Natural killer cell (primary cell): Measurements from ENCODE around the gene AIFM2. TPM values are rescaled to one million over a fixed set of nuclear protein-coding genes. Genes with fewer than 3 reads are reported as not detected.

Source experiments
- ATAC-seq, 3 donors: fragments of 150-1000 bp in 2 of 3; fragments of 200-7000 bp in 1 of 3; cut with Tn5 transposase; 1 replicate in 1 of 3; 2 replicates in 2 of 3; pipeline ENCODE4 v1.10.0; 2021; ENCODE audit warnings: mild to moderate bottlenecking in 2 of 3, moderate library complexity in 2 of 3
- DNase-seq, 2 donors: peaks; one replicate each; pipeline versions ENCODE4 v3.0.0 to v3.0.0-alpha.2; 2013 to 2021; ENCODE audit warnings: mixed read lengths in 1 of 2
- H3K27ac ChIP-seq: one replicate; pipeline ENCODE4 v1.5.1; 2013; ENCODE audit warnings: mild to moderate bottlenecking, low read length
- H3K27me3 ChIP-seq: one replicate; pipeline ENCODE4 v1.6.1; 2013; ENCODE audit warnings: low read length; ENCODE audit not compliant: control insufficient read depth, insufficient read depth
- H3K36me3 ChIP-seq: one replicate; pipeline ENCODE4 v1.6.1; 2013; ENCODE audit warnings: low read length; ENCODE audit not compliant: control insufficient read depth, insufficient read depth
- H3K4me1 ChIP-seq: one replicate; pipeline ENCODE4 v1.6.1; 2013; ENCODE audit warnings: low read length; ENCODE audit not compliant: control insufficient read depth, insufficient read depth
- H3K4me3 ChIP-seq: one replicate; pipeline ENCODE4 v1.5.1; 2013; ENCODE audit warnings: low read length
- H3K9me3 ChIP-seq: one replicate; pipeline ENCODE4 v1.6.1; 2013; ENCODE audit warnings: low read length; ENCODE audit not compliant: control insufficient read depth, insufficient read depth
- H3K27ac Mint-ChIP-seq, 2 donors: one replicate each; pipeline ENCODE4 v1.8.0; 2022; ENCODE audit warnings: mild to moderate bottlenecking in 2 of 2, mixed read lengths in 2 of 2, moderate library complexity in 1 of 2
- H3K27me3 Mint-ChIP-seq, 2 donors: one replicate each; pipeline ENCODE4 v1.8.0; 2022; ENCODE audit warnings: low read depth in 2 of 2, mixed read lengths in 2 of 2
- H3K36me3 Mint-ChIP-seq: one replicate; pipeline ENCODE4 v1.8.0; 2022; ENCODE audit warnings: mixed read lengths
- H3K4me1 Mint-ChIP-seq, 2 donors: one replicate each; pipeline ENCODE4 v1.8.0; 2022; ENCODE audit warnings: mixed read lengths in 2 of 2
- H3K4me3 Mint-ChIP-seq: one replicate; pipeline ENCODE4 v1.8.0; 2022; ENCODE audit warnings: mild to moderate bottlenecking, moderate library complexity, mixed read lengths
- H3K9me3 Mint-ChIP-seq, 2 donors: one replicate each; pipeline ENCODE4 v1.8.0; 2022; ENCODE audit warnings: mixed read lengths in 2 of 2
- CTCF ChIP-seq: fragments of 200-600 bp; IDR thresholded peaks from one replicate; pipeline ENCODE4 v1.8.0; 2022; ENCODE audit warnings: antibody characterized with exemption
- whole genome bisulfite sequencing: methylation state at CpG from one replicate; pipeline ENCODE4 v1.1.7; 2013; ENCODE audit warnings: missing lambda C conversion rate; ENCODE audit not compliant: insufficient coverage; 5-methylcytosine and 5-hydroxymethylcytosine counted together
- intact Hi-C: fragments of 100-400 bp; cut with micrococcal nuclease; formaldehyde crosslinking; loops from one replicate; pipeline ENCODE4 v1.14.2; 2022
- total RNA-seq, 4 donors: library from RNA; stranded (reverse); fragments of 120-200 nt in 1 of 4; gene quantifications; one replicate each; pipeline versions ENCODE4 v1.2.3 to v1.2.4, GENCODE V29; 2013 to 2022

Gene AIFM2
- total RNA-seq, 3 donors from 2014 or later (not counting 1 experiment from before 2014, with no cell fraction given): 3.7 to 4.2 (median 3.9) TPM

- DNase-seq (no peak), ATAC-seq (no peak)
- H3K27ac Mint-ChIP-seq: peak overlapping the region; percentile 84 to 85
- Histone ChIP-seq H3K27ac (no peak overlapping the region), H3K27me3 (no peaks in the 10 kb centered on the region), H3K4me3 (no peak overlapping the region), H3K36me3 (no peaks in the 10 kb centered on the region), H3K4me1 (peaks cover 26% of the 10 kb centered on the region), H3K9me3 (no peaks in the 10 kb centered on the region)
- peaks cover 0 to 2% of the 10 kb centered on the region in 2 donors for H3K9me3 Mint-ChIP-seq
- TF ChIP-seq CTCF: no peak
- H3K4me1 Mint-ChIP-seq: peaks cover 9 to 19% of the 10 kb centered on the region in 2 donors
- H3K27me3 Mint-ChIP-seq: peaks cover 12 to 19% of the 10 kb centered on the region in 2 donors
- no peak overlapping the region for H3K4me3 Mint-ChIP-seq
- WGBS: 99% methylated on average over 3 of the region's 3 CpGs
- intact Hi-C loops: no loop called here
- no peaks in the 10 kb centered on the region for H3K36me3 Mint-ChIP-seq
Observed at GRCh38 chr10:70175516-70175915, 42.9 kb upstream of the AIFM2 start.

GRCh38 chr10:70174058-70174741 lies 41.6 kb upstream of the AIFM2 start:
- H3K27ac ChIP-seq: peak overlapping the region; percentile 75
- Mint-ChIP-seq H3K36me3 (no peaks in the 10 kb centered on the region), H3K4me3 (peak overlapping the region; percentile 38), H3K4me1 (peaks cover 15 to 24% of the 10 kb centered on the region in 2 donors), H3K27me3 (peaks cover 4 to 7% of the 10 kb centered on the region in 2 donors), H3K9me3 (no peaks in the 10 kb centered on the region), H3K27ac (peak overlapping the region; percentile 84 to 85)
- 29% methylated on average over 4 of the region's 4 CpGs for WGBS
- H3K27me3 ChIP-seq: no peaks in the 10 kb centered on the region
- intact Hi-C loops: no loop called here
- DNase-seq (peak; percentile 26 to 74), ATAC-seq (peak in 1 of 3 donors; percentile 3)
- H3K4me3 ChIP-seq: no peak overlapping the region
- H3K9me3 ChIP-seq: no peaks in the 10 kb centered on the region
- TF ChIP-seq CTCF: no peak
- no peaks in the 10 kb centered on the region for H3K36me3 ChIP-seq
- H3K4me1 ChIP-seq: peaks cover 31% of the 10 kb centered on the region

- H3K9me3 Mint-ChIP-seq: no peaks in the 10 kb centered on the region
- ATAC-seq (peak; percentile 24 to 37 (median 25)), DNase-seq (peak in 1 of 2 donors; percentile 42)
- no peaks in the 10 kb centered on the region for H3K36me3 Mint-ChIP-seq
- intact Hi-C loops: loop anchor here (1.0 to 10.0 kb wide), 2 partner anchors 24 to 445 kb away; partner anchors contain the start of gene TYSND1
- no peak for TF ChIP-seq CTCF
- Histone ChIP-seq H3K36me3 (peaks cover 11% of the 10 kb centered on the region), H3K27me3 (no peaks in the 10 kb centered on the region), H3K27ac (peak overlapping the region; percentile 92), H3K9me3 (no peaks in the 10 kb centered on the region), H3K4me3 (peak overlapping the region; percentile 86), H3K4me1 (peaks cover 53% of the 10 kb centered on the region)
- 1% methylated on average over 39 of the region's 40 CpGs for WGBS
- H3K4me1 Mint-ChIP-seq: peaks cover 54 to 56% of the 10 kb centered on the region in 2 donors
- no peaks in the 10 kb centered on the region for H3K27me3 Mint-ChIP-seq
- H3K4me3 Mint-ChIP-seq: peak overlapping the region; percentile 99
- peak overlapping the region; percentile 97 to 98 for H3K27ac Mint-ChIP-seq
Observed at GRCh38 chr10:70169649-70170364, 37.2 kb upstream of the AIFM2 start.
